ENCODE results near the gene RDH8. TPM values are rescaled to one million over a fixed set of nuclear protein-coding genes. Genes with fewer than 3 reads are reported as not detected.

The RDH8 gene
- total and polyA plus RNA-seq, 2 of the 8 experiments (the other 6 are each of a cell fraction or from before 2014, with no cell fraction given), result 0.38 TPM; not detected in 1

GRCh38 chr19:10005632-10006334 lies 7.5 kb upstream of the RDH8 start:
- H2BK5ac ChIP-seq (ENCODE audit: low read depth, low read length), result no peak overlapping the region
- no peak overlapping the region for H3K4ac ChIP-seq (replicated peaks; ENCODE audit: insufficient read length, low read depth, low read length)
- TF ChIP-seq RXRA (IDR thresholded peaks at IDR 0.05; ENCODE audit: insufficient read depth, low read depth, low read length) (no peak), RAD21 (IDR thresholded peaks at IDR 0.05 in 1 of 2, conservative IDR thresholded peaks at IDR 0.05 in 1 of 2; ENCODE audit: low read depth in 2 of 2, low read length in 2 of 2) (no peak), KDM4A (IDR thresholded peaks at IDR 0.05; ENCODE audit: low read depth, low read length, severe bottlenecking) (no peak), TBP (IDR thresholded peaks at IDR 0.05; ENCODE audit: low read depth, low read length) (no peak), CREB1 (IDR thresholded peaks at IDR 0.05) (no peak), CHD2 (IDR thresholded peaks at IDR 0.05; ENCODE audit: low read length) (no peak), EGR1 (IDR thresholded peaks at IDR 0.05; ENCODE audit: borderline replicate concordance, low read depth, low read length) (no peak), SIN3A (conservative IDR thresholded peaks at IDR 0.05 in 1 of 2, IDR thresholded peaks at IDR 0.05 in 1 of 2; ENCODE audit: low read depth in 1 of 2, low read length in 2 of 2) (no peak), POLR2A (IDR thresholded peaks at IDR 0.05; ENCODE audit: control extremely low read depth in 1 of 2, low read depth in 2 of 2, low read length in 2 of 2) (no peak), EP300 (IDR thresholded peaks at IDR 0.05; ENCODE audit: borderline replicate concordance in 1 of 2, low read depth in 2 of 2, low read length in 2 of 2) (no peak), RFX5 (IDR thresholded peaks at IDR 0.05; ENCODE audit: borderline replicate concordance, low read depth, low read length) (no peak)

More at GRCh38 chr19:10005632-10006334, 7.5 kb upstream of the RDH8 start:
- Histone ChIP-seq H3K4me1 (replicated peaks in 1 of 4; ENCODE audit: control insufficient read depth in 3 of 4, insufficient read depth in 4 of 4, low read length in 3 of 4) (peaks cover 4 to 12% (median 8%) of the 10 kb centered on the region in 4 experiments), H3K9me3 (ENCODE audit: insufficient read depth in 2 of 2, low read depth in 1 of 2, low read length in 1 of 2) (no peaks in the 10 kb centered on the region), H3K18ac (ENCODE audit: extremely low read depth, low read length) (no peak overlapping the region), H3K56ac (replicated peaks; ENCODE audit: insufficient read length, low read depth, low read length) (no peak overlapping the region), H3K36me3 (ENCODE audit: control insufficient read depth in 2 of 4, insufficient read depth in 4 of 4, low read length in 3 of 4) (no peaks in the 10 kb centered on the region), H3K79me1 (ENCODE audit: low read depth, low read length) (no peaks in the 10 kb centered on the region), H4K20me1 (replicated peaks in 1 of 2; ENCODE audit: control insufficient read depth in 1 of 2, insufficient read depth in 2 of 2, low read length in 2 of 2) (peaks cover 5 to 10% of the 10 kb centered on the region in 2 experiments), H2AK5ac (ENCODE audit: low read depth, low read length) (no peak overlapping the region), H2BK12ac (ENCODE audit: low read depth, low read length) (no peak overlapping the region), H4K8ac (ENCODE audit: extremely low read depth, insufficient read depth, low read length) (no peak overlapping the region), H3K23ac (ENCODE audit: insufficient read length) (no peak overlapping the region), H2BK20ac (ENCODE audit: low read length) (no peak overlapping the region), H2AFZ (ENCODE audit: low read length) (no peak overlapping the region), H4K5ac (ENCODE audit: insufficient read length, low read depth, low read length) (no peak overlapping the region), H2BK120ac (replicated peaks; ENCODE audit: low read depth, low read length) (no peak overlapping the region), H3K23me2 (ENCODE audit: low read depth, low read length) (peaks cover 16% of the 10 kb centered on the region; the same call in 1 of the 2 replicates), H3K27ac (ENCODE audit: low read depth, low read length) (no peak overlapping the region), H3K4me3 (ENCODE audit: extremely low read depth in 1 of 4, insufficient read depth in 2 of 4, low read depth in 3 of 4, low read length in 4 of 4) (no peak overlapping the region), H2BK15ac (ENCODE audit: low read length) (no peak overlapping the region), H3K14ac (ENCODE audit: insufficient read length) (no peak overlapping the region), H3K9ac (replicated peaks in 1 of 4; ENCODE audit: extremely low read depth in 1 of 4, low read depth in 3 of 4, low read length in 3 of 4) (no peak overlapping the region), H3K27me3 (replicated peaks in 1 of 4; ENCODE audit: control insufficient read depth in 3 of 4, extremely low read depth in 1 of 4, insufficient read depth in 3 of 4, low read length in 3 of 4) (peaks cover 0 to 17% (median 14%) of the 10 kb centered on the region in 4 experiments; a peak in 6 of 7 replicates), H3K4me2 (ENCODE audit: insufficient read depth in 1 of 2, low read depth in 2 of 2, low read length in 2 of 2) (no peak overlapping the region), H3K79me2 (ENCODE audit: control insufficient read depth in 1 of 2, insufficient read depth in 2 of 2, low read length in 2 of 2) (no peaks in the 10 kb centered on the region), H4K91ac (replicated peaks; ENCODE audit: insufficient read length, low read length) (no peak overlapping the region)
- ChIA-PET POLR2A (ENCODE audit: partially characterized antibody) (interaction anchor here (1.3 to 1.4 kb wide), 2 partner anchors 75 to 103 kb away, joined by 3 to 4 read pairs; no protein-coding TSS in a partner anchor), CTCF (ENCODE audit: partially characterized antibody) (interaction anchor here (0.8 to 2.1 kb wide), 7 partner anchors 14 to 75 kb away, joined by 3 to 5 read pairs (median 3); no protein-coding TSS in a partner anchor)
- DNase-seq (ENCODE audit: low read depth in 1 of 2, low spot score in 2 of 2) (no peak), FAIRE-seq (no peak)
- WGBS, 2 experiments (ENCODE audit: extremely low coverage in 1 of 2, insufficient coverage in 1 of 2, insufficient read length in 1 of 2, insufficient replicate concordance in 2 of 2, low coverage in 1 of 2, low lambda C conversion rate in 2 of 2, missing lambda C conversion rate in 1 of 2), result 86% methylated on average over 17 of the region's 17 CpGs; no CpG with 5 or more reads in 1 of the 2 experiments

All from H1 (cell line).